HCT116 (cell line): Measurements from ENCODE around the gene UGT1A9. TPM values are rescaled to one million over a fixed set of nuclear protein-coding genes. Genes with fewer than 3 reads are reported as not detected.
"Not testable (repeated sequence)": the region's sequence is repeated elsewhere in the genome, so short reads cannot be mapped to it uniquely, and the experiment has no call there.

Experiments used
- ATAC-seq: fragments of 200-7000 bp; cut with Tn5 transposase; 2 replicates; pipeline ENCODE4 v1.9.1; 2020; ENCODE audit warnings: mild to moderate bottlenecking, moderate library complexity
- BruUV-seq: library from RNA; stranded (reverse); fragments of 400-500 nt; replicated peaks from 2 replicates; lab custom pipeline; 2021; lab: Mats Ljungman, UMichigan
- CTCF ChIA-PET: fragments of 300-600 bp; sonication (Branson Sonifier 250); formaldehyde crosslinking; loops from one replicate; lab custom pipeline; 2021; ENCODE audit warnings: antibody characterized with exemption; lab: Charles Lee
- POLR2A ChIA-PET: fragments of 300-600, 350-600 bp; sonication (Branson Sonifier 250); formaldehyde crosslinking; loops from one replicate; lab custom pipeline; 2021; ENCODE audit warnings: antibody characterized with exemption; lab: Charles Lee
- RAD21 ChIA-PET, 2 experiments: fragments of 300-600 bp; sonication (Branson Sonifier 250); formaldehyde crosslinking; loops; one replicate each; lab custom pipeline; 2023; ENCODE audit warnings: low total read pairs in 2 of 2; ENCODE audit not compliant: uncharacterized antibody in 2 of 2, unreplicated experiment in 2 of 2, low non-redundant PET in 1 of 2; lab: Charles Lee
- DNase-seq: peaks from one replicate; pipeline ENCODE4 v3.0.0-alpha.2; 2010; ENCODE audit warnings: low read depth, low spot score
- H2AFZ ChIP-seq: fragments of 200-600 bp; shearing (Covaris generic), sonication (generic); 2 replicates; pipeline ENCODE4 v1.6.1; 2017; ENCODE audit warnings: low read depth, mixed run types, mixed read lengths, antibody characterized with exemption, low read length; ENCODE audit not compliant: poor library complexity, severe bottlenecking
- H3K27ac ChIP-seq: 2 replicates; pipeline ENCODE4 v1.5.1; 2012; ENCODE audit warnings: low read depth, low read length
- H3K27me3 ChIP-seq: fragments of 200-600 bp; sonication (generic); 2 replicates; pipeline ENCODE4 v1.6.1; 2016; ENCODE audit warnings: mixed run types, low read length, mixed read lengths; ENCODE audit not compliant: insufficient read depth
- H3K36me3 ChIP-seq, 2 experiments: fragments of 200-500 bp in 1 of 2; fragments of 200-600 bp in 1 of 2; sonication (Bioruptor generic) in 1 of 2; sonication (generic) in 1 of 2; 2 replicates each; pipeline versions ENCODE4 v1.5.1 to v1.6.1; 2014 to 2016; ENCODE audit warnings: low read length in 2 of 2, inconsistent platforms in 1 of 2, mixed read lengths in 1 of 2, mixed run types in 1 of 2; ENCODE audit not compliant: insufficient read depth in 2 of 2, control insufficient read depth in 1 of 2
- H3K4me1 ChIP-seq, 2 experiments: fragments of 200-600 bp in 1 of 2; sonication (generic) in 1 of 2; 2 replicates each; pipeline versions ENCODE4 v1.5.1 to v1.6.1; 2012 to 2017; ENCODE audit warnings: low read length in 2 of 2, inconsistent platforms in 1 of 2, mild to moderate bottlenecking in 1 of 2, mixed read lengths in 1 of 2, mixed run types in 1 of 2, moderate library complexity in 1 of 2; ENCODE audit not compliant: insufficient read depth in 2 of 2, control insufficient read depth in 1 of 2
- H3K4me2 ChIP-seq: fragments of 200-600 bp; sonication (generic); 2 replicates; pipeline ENCODE4 v1.6.1; 2017; ENCODE audit warnings: mixed run types, low read length, mixed read lengths
- H3K4me3 ChIP-seq, 2 experiments: fragments of 200-600 bp in 1 of 2; sonication (generic) in 1 of 2; replicated peaks in 1 of 2; 2 replicates each; pipeline ENCODE4 v1.5.1; 2011 to 2016; ENCODE audit warnings: low read length in 2 of 2, control low read depth in 1 of 2, low read depth in 1 of 2, mild to moderate bottlenecking in 1 of 2, mixed read lengths in 1 of 2, mixed run types in 1 of 2
- H3K79me2 ChIP-seq: fragments of 200-600 bp; sonication (generic); 2 replicates; pipeline ENCODE4 v1.6.1; 2017; ENCODE audit warnings: mild to moderate bottlenecking, mixed run types, low read length, moderate library complexity, mixed read lengths; ENCODE audit not compliant: insufficient read depth
- H3K9ac ChIP-seq: fragments of 200-600 bp; sonication (generic); 2 replicates; pipeline ENCODE4 v1.6.1; 2016; ENCODE audit warnings: low read length, mixed read lengths
- H3K9me2 ChIP-seq: fragments of 200-600 bp; sonication (generic), shearing (Covaris generic); 2 replicates; pipeline ENCODE4 v1.6.1; 2017; ENCODE audit warnings: mixed run types, mild to moderate bottlenecking, moderate library complexity; ENCODE audit not compliant: insufficient read depth
- H3K9me3 ChIP-seq, 2 experiments: fragments of 200-500 bp in 1 of 2; fragments of 200-600 bp in 1 of 2; sonication (Bioruptor generic) in 1 of 2; sonication (generic) in 1 of 2; 2 replicates each; pipeline ENCODE4 v1.6.1; 2014 to 2017; ENCODE audit warnings: low read length in 2 of 2, mixed read lengths in 2 of 2, inconsistent platforms in 1 of 2, low read depth in 1 of 2, mild to moderate bottlenecking in 1 of 2, mixed run types in 1 of 2, moderate library complexity in 1 of 2; ENCODE audit not compliant: control insufficient read depth in 1 of 2, insufficient read depth in 1 of 2
- H4K20me1 ChIP-seq: fragments of 200-600 bp; sonication (generic), shearing (Covaris generic); 2 replicates; pipeline ENCODE4 v1.6.1; 2017; ENCODE audit warnings: mixed run types, mild to moderate bottlenecking, moderate library complexity; ENCODE audit not compliant: insufficient read depth
- ATF3 ChIP-seq: IDR thresholded peaks from 2 replicates; pipeline ENCODE4 v1.6.1; 2012
- CEBPB ChIP-seq: IDR thresholded peaks from 2 replicates; pipeline ENCODE4 v1.6.1; 2012; ENCODE audit warnings: low read depth
- EZH2 ChIP-seq: fragments of 200-600 bp; sonication (generic); IDR thresholded peaks from 2 replicates; pipeline ENCODE4 v1.6.1; 2017; ENCODE audit warnings: antibody characterized with exemption, mixed run types
- FOSL1 ChIP-seq: IDR thresholded peaks from 2 replicates; pipeline ENCODE4 v1.6.1; 2012; ENCODE audit warnings: low read depth
- JUND ChIP-seq: IDR thresholded peaks from 2 replicates; pipeline ENCODE4 v1.6.1; 2012
- POLR2A ChIP-seq: IDR thresholded peaks from 2 replicates; pipeline ENCODE4 v1.7.0; 2011; ENCODE audit warnings: borderline replicate concordance; ENCODE audit not compliant: insufficient read depth, insufficient read length; ENCODE audit errors: extremely low read depth
- RAD21 ChIP-seq: IDR thresholded peaks from 2 replicates; pipeline ENCODE4 v1.6.1; 2012; ENCODE audit warnings: low read depth, mild to moderate bottlenecking
- REST ChIP-seq: IDR thresholded peaks from 2 replicates; pipeline ENCODE4 v1.6.1; 2012; ENCODE audit warnings: low read depth
- TCF7L2 ChIP-seq: IDR thresholded peaks from 2 replicates; pipeline ENCODE4 v1.7.0; 2011; ENCODE audit warnings: borderline replicate concordance, inconsistent platforms; ENCODE audit not compliant: insufficient read depth, insufficient read length; ENCODE audit errors: extremely low read depth
- ZBTB33 ChIP-seq: IDR thresholded peaks from 2 replicates; pipeline ENCODE4 v1.6.1; 2011; ENCODE audit warnings: mild to moderate bottlenecking, low read length, moderate library complexity; ENCODE audit not compliant: insufficient replicate concordance; ENCODE audit errors: extremely low read depth
- intact Hi-C: fragments of 100-400 bp; cut with micrococcal nuclease; formaldehyde crosslinking; loops from 2 replicates; pipeline ENCODE4 v1.10.0; 2022
- total RNA-seq: library from RNA; stranded (reverse); gene quantifications from one replicate; pipeline ENCODE4 v1.2.1, GENCODE V29; 2021; ENCODE audit not compliant: unreplicated experiment

UGT1A9 gene
- total RNA-seq, 1 experiment from 2014 or later, result not detected

GRCh38 chr2:233643128-233643527, 28.6 kb upstream of the UGT1A9 start (continued):
- TF ChIP-seq ZBTB33, result no peak
- no peak for TF ChIP-seq POLR2A
- peak; percentile 8; the same call in 1 of the 2 replicates for TF ChIP-seq RAD21

GRCh38 chr2:233646033-233646432, 25.7 kb upstream of the UGT1A9 start:
- intact Hi-C loops, H4K20me1 ChIP-seq, H3K4me2 ChIP-seq, H3K9ac ChIP-seq, H3K27ac ChIP-seq, H3K4me3 ChIP-seq, H3K9me2 ChIP-seq, H3K9me3 ChIP-seq, H3K36me3 ChIP-seq, BruUV-seq, POLR2A ChIA-PET, CTCF ChIA-PET, H3K79me2 ChIP-seq, H3K27me3 ChIP-seq, DNase-seq, H2AFZ ChIP-seq, ATAC-seq, H3K4me1 ChIP-seq, RAD21 ChIA-PET: not testable (repeated sequence)

GRCh38 chr2:233650981-233651380, 20.7 kb upstream of the UGT1A9 start:
- H3K79me2 ChIP-seq, result no peaks in the 10 kb centered on the region
- H3K27me3 ChIP-seq, result no peaks in the 10 kb centered on the region
- no peak for TF ChIP-seq TCF7L2
- no peak for TF ChIP-seq FOSL1
- TF ChIP-seq REST, result no peak
- no peak for TF ChIP-seq CEBPB
- no peak for TF ChIP-seq JUND
- TF ChIP-seq EZH2, result no peak
- TF ChIP-seq ATF3, result no peak
- no peaks in the 10 kb centered on the region for H3K9me2 ChIP-seq
- H3K27ac ChIP-seq, result no peak overlapping the region
- H3K4me1 ChIP-seq, result no peaks in the 10 kb centered on the region
- BruUV-seq, result no TSS peak
- ChIA-PET CTCF (no interaction called here), RAD21 (no interaction called here), POLR2A (no interaction called here)
- no peak overlapping the region for H3K4me3 ChIP-seq
- no peak overlapping the region for H3K9ac ChIP-seq
- H3K36me3 ChIP-seq, result no peaks in the 10 kb centered on the region
- intact Hi-C loops, result no loop called here
- H4K20me1 ChIP-seq, result no peaks in the 10 kb centered on the region
- no peak overlapping the region for H2AFZ ChIP-seq
- no peaks in the 10 kb centered on the region; a peak in 1 of 4 replicates for H3K9me3 ChIP-seq
- H3K4me2 ChIP-seq, result no peak overlapping the region
- no peak for DNase-seq
- no peak for ATAC-seq
